Measurements from ENCODE around the gene ASIC3.

- TF ChIP-seq POLR2AphosphoS5 (IDR thresholded peaks at IDR 0.05; ENCODE audit: low read depth, low read length): no peak
- no peak for TF ChIP-seq POLR2A (IDR thresholded peaks at IDR 0.05; ENCODE audit: low read depth, low read length)
- TF ChIP-seq TAF1 (IDR thresholded peaks at IDR 0.05; ENCODE audit: borderline replicate concordance, low read depth, low read length): no peak
These were observed 14.9 kb downstream of the ASIC3 start for GRCh38 chr7:151063212-151063561.

All from GM12892 (cell line).